HUES64 (cell line): ENCODE results near the gene PLCD1.
"Not testable (repeated sequence)": the region's sequence is repeated elsewhere in the genome, so short reads cannot be mapped to it uniquely, and the experiment has no call there.

Experiments
- H3K27ac ChIP-seq: 2 replicates; pipeline ENCODE4 v1.7.0; 2013; ENCODE audit warnings: low read depth, low read length, inconsistent platforms
- H3K27me3 ChIP-seq: 2 replicates; pipeline ENCODE4 v1.6.1; 2013; ENCODE audit warnings: mild to moderate bottlenecking, low read length; ENCODE audit not compliant: insufficient read depth
- H3K36me3 ChIP-seq: 2 replicates; pipeline ENCODE4 v1.6.1; 2013; ENCODE audit warnings: mild to moderate bottlenecking, low read length; ENCODE audit not compliant: insufficient read depth
- H3K4me1 ChIP-seq: 2 replicates; pipeline ENCODE4 v1.6.1; 2013; ENCODE audit warnings: mild to moderate bottlenecking, low read length, moderate library complexity; ENCODE audit not compliant: insufficient read depth
- H3K4me3 ChIP-seq: 2 replicates; pipeline ENCODE4 v1.5.1; 2013; ENCODE audit warnings: mild to moderate bottlenecking, low read length, moderate library complexity
- H3K9ac ChIP-seq: 2 replicates; pipeline ENCODE4 v1.6.1; 2013; ENCODE audit warnings: mild to moderate bottlenecking, low read depth, low read length
- H3K9me3 ChIP-seq: 2 replicates; pipeline ENCODE4 v1.6.1; 2013; ENCODE audit warnings: low read depth, low read length; ENCODE audit not compliant: insufficient read depth
- WGBS: fragments of 150-250, 120-280 bp; methylation state at CpG from one replicate; pipeline ENCODE4 v1.1.7; 2013; ENCODE audit warnings: missing lambda C conversion rate; 5-methylcytosine and 5-hydroxymethylcytosine counted together

Gene PLCD1

DNA sequence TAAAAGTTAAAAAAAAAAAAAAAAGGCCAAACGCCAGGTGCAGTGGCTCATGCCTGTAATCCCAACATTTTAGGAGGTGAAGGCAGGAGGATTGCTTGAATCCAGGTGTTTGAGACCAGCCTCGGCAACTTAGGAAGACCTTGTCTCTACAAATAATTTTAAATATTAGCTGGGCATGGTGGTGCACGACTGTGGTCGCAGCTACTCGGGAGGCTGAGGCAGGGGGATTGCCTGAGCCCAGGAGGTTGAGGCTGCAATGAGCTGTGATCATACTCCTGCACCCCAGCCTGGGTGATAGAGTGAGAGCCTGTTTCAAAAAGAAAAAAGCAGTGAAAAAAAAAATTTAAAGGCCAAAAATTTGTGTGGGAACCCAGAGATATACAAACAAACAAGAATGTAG, 6.8 kb upstream of the PLCD1 start:
- H3K4me3 ChIP-seq = no peak overlapping the region
- no peaks in the 10 kb centered on the region for H3K36me3 ChIP-seq
- H3K4me1 ChIP-seq = peaks cover 7% of the 10 kb centered on the region; the same call in 1 of the 2 replicates
- no peaks in the 10 kb centered on the region for H3K9me3 ChIP-seq
- H3K27me3 ChIP-seq = peaks cover 39% of the 10 kb centered on the region
- no peak overlapping the region for H3K9ac ChIP-seq
- no peak overlapping the region for H3K27ac ChIP-seq
- 94% methylated on average over 5 of the region's 5 CpGs for WGBS

DNA sequence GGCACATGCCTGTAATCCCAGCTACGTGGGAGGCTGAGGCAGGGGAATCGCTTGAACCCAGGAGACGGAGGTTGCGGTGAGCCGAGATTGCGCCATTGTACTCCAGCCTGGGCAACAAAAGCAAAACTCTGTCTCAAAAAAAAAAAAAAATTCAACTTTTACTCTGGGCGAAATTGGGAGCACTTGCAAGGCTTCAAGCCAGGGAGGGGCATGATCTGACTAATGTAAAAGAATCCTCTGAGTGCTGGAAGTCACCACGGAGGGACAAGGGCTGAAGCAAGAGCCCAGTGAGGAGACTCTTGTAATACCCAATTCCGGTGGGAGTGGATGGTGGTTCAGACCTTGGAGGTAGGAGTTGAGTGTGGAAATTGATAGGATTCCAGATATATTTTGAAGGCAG, 4.9 kb upstream of the PLCD1 start:
- H3K27ac ChIP-seq, H3K4me1 ChIP-seq, H3K9me3 ChIP-seq, H3K4me3 ChIP-seq, H3K36me3 ChIP-seq, H3K9ac ChIP-seq: not testable (repeated sequence)
- 93% methylated on average over 9 of the region's 9 CpGs for WGBS
- H3K27me3 ChIP-seq = peaks cover 42% of the 10 kb centered on the region

GRCh38 chr3:38033586-38033985, 4.1 kb upstream of the PLCD1 start:
- not testable (repeated sequence) for H3K4me3 ChIP-seq, H3K9me3 ChIP-seq, H3K4me1 ChIP-seq, H3K36me3 ChIP-seq, H3K27ac ChIP-seq, H3K9ac ChIP-seq
- 97% methylated on average over 6 of the region's 7 CpGs for WGBS
- H3K27me3 ChIP-seq = peaks cover 42% of the 10 kb centered on the region

DNA sequence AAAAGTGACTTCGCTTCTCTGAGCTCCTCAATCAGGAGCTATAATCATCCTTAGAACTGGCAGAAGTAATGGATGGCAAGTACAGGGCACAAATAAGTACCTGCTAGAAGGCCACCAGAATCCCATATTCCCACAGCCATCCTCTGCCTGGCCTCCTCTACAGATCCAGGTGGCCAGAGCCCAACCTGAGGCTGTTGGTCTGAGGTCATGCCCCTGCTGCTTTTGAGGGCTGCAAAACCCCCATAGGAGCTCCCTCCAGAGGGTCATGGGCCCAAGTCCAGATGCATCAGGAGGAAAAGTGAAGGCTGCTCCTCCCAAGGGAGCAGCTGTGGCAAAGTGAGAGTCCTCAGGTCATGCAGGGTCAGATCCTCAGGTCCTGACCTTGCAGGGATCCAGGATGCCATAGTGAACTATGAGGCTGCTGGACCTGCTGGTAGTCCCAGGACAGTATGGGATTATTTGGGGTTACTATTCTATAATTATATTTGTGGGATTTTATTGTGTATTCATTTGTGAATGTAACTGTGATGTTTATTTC, 3.0 kb upstream of the PLCD1 start:
- no peaks in the 10 kb centered on the region for H3K9me3 ChIP-seq
- H3K36me3 ChIP-seq = no peaks in the 10 kb centered on the region
- no peak overlapping the region for H3K4me3 ChIP-seq
- H3K4me1 ChIP-seq = peaks cover 4% of the 10 kb centered on the region; the same call in 1 of the 2 replicates
- no peak overlapping the region for H3K9ac ChIP-seq
- no peak overlapping the region for H3K27ac ChIP-seq
- peaks cover 52% of the 10 kb centered on the region for H3K27me3 ChIP-seq
- 83% methylated on average over 1 of the region's 1 CpG for WGBS

GRCh38 chr3:38031022-38031994, 1.9 kb upstream of the PLCD1 start:
- Histone ChIP-seq H3K9ac (no peak overlapping the region), H3K9me3 (no peaks in the 10 kb centered on the region), H3K4me1 (no peaks in the 10 kb centered on the region), H3K27me3 (peaks cover 63% of the 10 kb centered on the region), H3K27ac (no peak overlapping the region), H3K4me3 (no peak overlapping the region), H3K36me3 (no peaks in the 10 kb centered on the region)
- WGBS = 81% methylated on average over 8 of the region's 9 CpGs

- peak overlapping the region; percentile 75 for H3K4me3 ChIP-seq
- H3K27ac ChIP-seq = no peak overlapping the region
- H3K36me3 ChIP-seq = no peaks in the 10 kb centered on the region
- peaks cover 4% of the 10 kb centered on the region; the same call in 1 of the 2 replicates for H3K4me1 ChIP-seq
- peaks cover 73% of the 10 kb centered on the region for H3K27me3 ChIP-seq
- WGBS = 58% methylated on average over 8 of the region's 8 CpGs
- peak overlapping the region; percentile 1; the same call in 1 of the 2 replicates for H3K9ac ChIP-seq
- H3K9me3 ChIP-seq = no peaks in the 10 kb centered on the region
These were observed 932 bp upstream of the PLCD1 start for GRCh38 chr3:38030126-38031021.

DNA sequence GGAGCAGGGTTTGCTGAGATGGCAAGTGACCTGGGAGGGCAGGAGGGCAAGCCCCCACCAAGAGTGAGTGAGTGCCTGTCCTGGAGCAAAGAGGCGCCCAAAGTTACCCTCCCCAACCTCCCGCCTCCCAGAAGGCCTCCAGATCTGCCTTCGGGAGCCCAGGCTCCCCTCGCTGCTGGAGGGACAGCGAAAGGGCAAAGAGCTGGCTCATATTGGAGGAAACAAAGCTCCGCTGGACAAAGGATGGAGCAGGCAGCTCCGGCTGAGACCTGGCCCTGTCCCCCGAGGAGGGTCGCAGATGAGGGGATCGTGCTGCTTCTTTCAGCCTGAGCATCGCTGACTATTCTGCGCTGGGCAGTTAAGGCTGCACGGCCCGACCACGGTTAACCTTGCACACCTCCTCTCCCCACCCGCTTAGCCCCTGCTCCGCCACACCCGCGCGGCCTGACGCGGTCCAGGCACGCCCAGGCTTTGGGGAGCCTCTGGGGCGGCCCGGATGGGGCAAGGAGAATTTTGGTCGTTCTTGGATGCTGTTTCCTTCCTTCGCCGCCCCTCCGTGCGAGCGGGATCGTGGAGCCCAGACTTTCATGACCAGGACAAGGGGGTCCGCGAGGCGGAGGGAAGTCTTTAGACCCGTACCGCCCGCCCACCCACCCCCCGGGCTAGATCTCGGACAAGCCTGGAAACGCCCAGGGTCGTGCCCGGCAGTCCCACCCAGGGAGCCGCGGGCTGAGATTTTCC, 651 bp downstream of the PLCD1 start:
- Histone ChIP-seq H3K9me3 (no peaks in the 10 kb centered on the region), H3K27me3 (peaks cover 73% of the 10 kb centered on the region), H3K27ac (no peak overlapping the region), H3K4me3 (peak overlapping the region; percentile 75), H3K9ac (peak overlapping the region; percentile 9; the same call in 1 of the 2 replicates), H3K4me1 (peaks cover 4% of the 10 kb centered on the region; the same call in 1 of the 2 replicates), H3K36me3 (no peaks in the 10 kb centered on the region)
- WGBS = 3% methylated on average over 44 of the region's 45 CpGs

DNA sequence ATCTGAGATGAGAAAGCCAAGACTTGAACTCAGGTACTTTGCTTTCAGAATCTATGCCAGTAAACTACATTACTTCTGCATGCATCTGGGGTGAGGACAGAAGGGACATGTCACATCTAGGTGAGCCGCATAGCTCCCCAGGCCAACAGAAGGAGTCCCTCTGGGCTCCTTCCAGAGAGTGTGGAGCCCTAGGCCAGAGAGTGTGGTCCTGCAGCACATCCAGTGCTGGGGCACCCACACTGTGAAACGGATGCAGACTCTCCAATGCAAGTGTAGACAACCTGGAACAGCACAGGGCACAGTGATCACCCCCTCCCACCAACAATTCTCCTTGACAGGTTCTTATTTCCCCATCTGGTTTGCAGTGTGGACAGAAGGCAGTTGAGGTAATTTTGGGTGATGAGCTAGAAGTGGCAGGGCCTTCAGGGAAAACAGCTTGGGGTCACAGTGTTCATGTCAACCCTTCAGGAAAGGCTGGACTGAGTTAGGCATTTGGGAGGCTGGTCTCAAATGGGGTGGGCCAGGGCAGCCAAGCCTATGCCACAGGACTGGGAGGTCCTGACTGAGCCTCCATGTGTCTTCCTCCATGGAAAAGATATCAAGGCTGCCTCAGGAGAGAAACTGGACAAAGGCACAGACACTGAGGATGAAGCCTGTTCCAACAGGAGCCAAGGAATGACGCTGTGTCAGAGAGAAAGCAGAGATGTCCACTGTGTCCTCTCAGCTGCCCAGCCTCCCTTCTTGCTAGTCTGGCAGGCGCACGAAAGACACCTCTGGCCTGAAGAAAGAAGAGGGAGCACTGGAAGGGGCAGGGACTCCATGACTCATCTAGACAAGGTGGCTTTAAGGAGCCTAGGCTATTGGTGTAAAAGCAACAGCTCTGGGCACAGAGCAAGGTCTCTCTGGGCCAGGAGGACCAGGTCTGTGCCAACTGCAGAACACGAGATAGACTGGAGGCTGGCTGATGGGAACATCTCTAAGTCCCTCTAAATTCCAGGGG, 1.7 kb downstream of the PLCD1 start:
- H3K36me3 ChIP-seq = no peaks in the 10 kb centered on the region
- H3K9me3 ChIP-seq = no peaks in the 10 kb centered on the region
- peaks cover 4% of the 10 kb centered on the region; the same call in 1 of the 2 replicates for H3K4me1 ChIP-seq
- peaks cover 75% of the 10 kb centered on the region for H3K27me3 ChIP-seq
- H3K27ac ChIP-seq = no peak overlapping the region
- 88% methylated on average over 6 of the region's 6 CpGs for WGBS
- H3K4me3 ChIP-seq = no peak overlapping the region; the same call in 1 of the 2 replicates
- no peak overlapping the region for H3K9ac ChIP-seq

GRCh38 chr3:38026856-38027255, 2.6 kb downstream of the PLCD1 start:
- Histone ChIP-seq H3K4me1 (peaks cover 4% of the 10 kb centered on the region; the same call in 1 of the 2 replicates), H3K27ac (no peak overlapping the region), H3K36me3 (no peaks in the 10 kb centered on the region), H3K9me3 (no peaks in the 10 kb centered on the region), H3K9ac (no peak overlapping the region), H3K27me3 (peaks cover 68% of the 10 kb centered on the region), H3K4me3 (no peak overlapping the region)
- 82% methylated on average over 4 of the region's 4 CpGs for whole genome bisulfite sequencing
